ENCODE data around the gene SAXO1.

- TF ChIP-seq POLR2A (IDR thresholded peaks at IDR 0.05) (no peak), CTCF (IDR thresholded peaks at IDR 0.05) (no peak)
Observed at GRCh38 chr9:18969128-18969527, 63.9 kb downstream of the SAXO1 start.

Data from body of pancreas (tissue), 4 donors.